AG04450 (cell line): ENCODE results near the gene LAMB2. TPM values are rescaled to one million over a fixed set of nuclear protein-coding genes. Genes with fewer than 3 reads are reported as not detected.

ENCODE experiments used
- CTCF ChIA-PET: fragments of 300-600, 350-600 bp; formaldehyde crosslinking; extraction: SDS; loops from one replicate; lab custom pipeline; 2022; ENCODE audit warnings: antibody characterized with exemption, inconsistent platforms; lab: Charles Lee
- POLR2A ChIA-PET: fragments of 350-600 bp; formaldehyde crosslinking; extraction: SDS; loops from one replicate; lab custom pipeline; 2021; ENCODE audit warnings: antibody characterized with exemption, inconsistent platforms; lab: Yijun Ruan, JAX
- DNase-seq: peaks from one replicate; pipeline ENCODE4 v3.0.0-alpha.2; 2011; ENCODE audit warnings: low read depth, low spot score
- H3K27ac ChIP-seq: one replicate; pipeline ENCODE4 v1.5.1; 2012; ENCODE audit warnings: low read depth, low read length, control low read depth
- H3K27me3 ChIP-seq: one replicate; pipeline ENCODE4 v1.6.0; 2012; ENCODE audit warnings: low read length; ENCODE audit not compliant: control insufficient read depth, insufficient read depth
- H3K4me3 ChIP-seq: 2 replicates; pipeline ENCODE4 v1.5.1; 2011; ENCODE audit warnings: mild to moderate bottlenecking, low read depth, low read length, control low read depth
- H3K9me3 ChIP-seq: 2 replicates; pipeline ENCODE4 v1.5.1; 2012; ENCODE audit warnings: low read length; ENCODE audit not compliant: control insufficient read depth, insufficient read depth
- polyA plus RNA-seq: library from polyadenylated mRNA; depleted of rRNA; stranded (reverse); fragments of >200 nt; gene quantifications from 2 replicates; pipeline ENCODE4 v1.2.3, GENCODE V29; 2011
- TF ChIP-seq, protein P1 (sequence below): IDR thresholded peaks from 2 replicates; pipeline ENCODE4 v1.5.1; 2011; ENCODE audit warnings: low read depth, low read length, control low read depth, inconsistent platforms

The LAMB2 gene
- polyA plus RNA-seq, 1 experiment = 470 TPM

DNA sequence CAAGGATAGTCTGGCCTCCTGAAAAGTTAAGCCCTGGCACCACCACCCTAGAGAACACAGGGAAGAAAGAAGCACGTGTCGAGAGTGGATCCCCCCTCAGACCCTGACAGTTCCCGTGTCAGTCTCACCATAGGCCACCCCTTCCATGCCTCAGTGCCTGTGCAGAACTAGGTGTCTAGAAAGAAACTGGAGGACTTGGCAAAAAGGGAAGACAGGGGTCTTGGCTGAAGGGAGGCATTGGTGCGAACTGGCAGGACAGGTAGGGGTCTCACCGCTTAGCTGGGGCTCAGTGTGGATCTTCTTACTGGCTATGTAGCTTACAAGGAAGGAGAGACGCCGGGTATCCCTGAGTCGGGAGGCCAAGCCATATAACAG lies 28.8 kb downstream of the LAMB2 start:
- ChIA-PET CTCF (interaction anchor here (0.9 kb wide), 1 partner anchor 10 kb away, joined by 4 read pairs; the partner anchor contains the start of gene QRICH1), POLR2A (interaction anchor here (0.5 to 2.9 kb wide), 3 partner anchors 10 to 239 kb away, joined by 7 to 20 read pairs (median 9); partner anchors contain the start of genes IMPDH2 and QRICH1)
- TF ChIP-seq, protein P1, sequence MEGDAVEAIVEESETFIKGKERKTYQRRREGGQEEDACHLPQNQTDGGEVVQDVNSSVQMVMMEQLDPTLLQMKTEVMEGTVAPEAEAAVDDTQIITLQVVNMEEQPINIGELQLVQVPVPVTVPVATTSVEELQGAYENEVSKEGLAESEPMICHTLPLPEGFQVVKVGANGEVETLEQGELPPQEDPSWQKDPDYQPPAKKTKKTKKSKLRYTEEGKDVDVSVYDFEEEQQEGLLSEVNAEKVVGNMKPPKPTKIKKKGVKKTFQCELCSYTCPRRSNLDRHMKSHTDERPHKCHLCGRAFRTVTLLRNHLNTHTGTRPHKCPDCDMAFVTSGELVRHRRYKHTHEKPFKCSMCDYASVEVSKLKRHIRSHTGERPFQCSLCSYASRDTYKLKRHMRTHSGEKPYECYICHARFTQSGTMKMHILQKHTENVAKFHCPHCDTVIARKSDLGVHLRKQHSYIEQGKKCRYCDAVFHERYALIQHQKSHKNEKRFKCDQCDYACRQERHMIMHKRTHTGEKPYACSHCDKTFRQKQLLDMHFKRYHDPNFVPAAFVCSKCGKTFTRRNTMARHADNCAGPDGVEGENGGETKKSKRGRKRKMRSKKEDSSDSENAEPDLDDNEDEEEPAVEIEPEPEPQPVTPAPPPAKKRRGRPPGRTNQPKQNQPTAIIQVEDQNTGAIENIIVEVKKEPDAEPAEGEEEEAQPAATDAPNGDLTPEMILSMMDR = no peak
- no peak for DNase-seq
- Histone ChIP-seq H3K27me3 (no peaks in the 10 kb centered on the region), H3K9me3 (peaks cover 6% of the 10 kb centered on the region; the same call in 1 of the 2 replicates), H3K27ac (peak overlapping the region; percentile 52), H3K4me3 (peak overlapping the region; percentile 87)

DNA sequence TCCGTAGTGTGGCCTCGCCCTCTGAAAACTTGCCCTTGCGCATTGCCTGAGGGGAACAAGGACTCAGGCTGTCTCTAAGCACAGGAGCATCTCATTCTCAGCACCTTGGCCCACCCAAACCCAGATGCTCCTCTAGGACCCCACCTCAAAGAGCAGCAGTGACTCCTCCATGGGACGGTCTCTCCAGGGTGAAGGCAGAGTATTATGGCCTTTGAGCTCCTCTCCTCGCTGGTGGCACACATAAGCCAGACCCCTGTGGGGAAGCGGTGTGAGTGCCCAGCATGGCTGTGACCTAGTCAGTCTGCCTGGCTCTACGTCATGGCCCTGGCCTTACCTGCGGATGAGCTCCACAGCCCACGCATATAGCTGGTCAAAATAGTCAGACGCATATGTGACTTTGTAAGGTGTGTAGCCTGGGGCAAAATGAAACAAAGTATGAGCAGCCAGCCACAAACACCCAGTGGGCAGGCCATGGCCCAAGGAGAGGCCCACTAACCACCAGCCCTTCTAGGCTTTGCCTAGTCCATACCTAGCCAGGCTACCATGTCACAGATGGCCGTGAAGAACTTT lies 32.7 kb downstream of the LAMB2 start:
- CTCF ChIA-PET = interaction anchor here (0.6 kb wide), 1 partner anchor 71 kb away, joined by 4 read pairs; the partner anchor contains the start of gene KLHDC8B
- Histone ChIP-seq H3K27ac (no peak overlapping the region), H3K9me3 (peaks cover 6% of the 10 kb centered on the region; the same call in 1 of the 2 replicates), H3K27me3 (no peaks in the 10 kb centered on the region), H3K4me3 (no peak overlapping the region)
- TF ChIP-seq, protein P1 = no peak
- DNase-seq = no peak
- POLR2A ChIA-PET = interaction anchor here (0.6 to 1.8 kb wide), 2 partner anchors 71 kb away, joined by 3 to 4 read pairs; partner anchors contain the start of genes IMPDH2 and KLHDC8B

- H3K27ac ChIP-seq = no peak overlapping the region
- no peaks in the 10 kb centered on the region for H3K27me3 ChIP-seq
- peaks cover 1% of the 10 kb centered on the region; the same call in 1 of the 2 replicates for H3K9me3 ChIP-seq
- ChIA-PET CTCF (no interaction called here), POLR2A (no interaction called here)
- no peak for DNase-seq
- H3K4me3 ChIP-seq = no peak overlapping the region
- TF ChIP-seq, protein P1 = no peak
These were observed 33.8 kb downstream of the LAMB2 start for GRCh38 chr3:49098910-49099630.

- Histone ChIP-seq H3K4me3 (no peak overlapping the region), H3K27me3 (no peaks in the 10 kb centered on the region), H3K27ac (no peak overlapping the region), H3K9me3 (no peaks in the 10 kb centered on the region; the same call in 1 of the 2 replicates)
- no peak for DNase-seq
- ChIA-PET CTCF (no interaction called here), POLR2A (no interaction called here)
- TF ChIP-seq, protein P1 = no peak
These were observed 34.4 kb downstream of the LAMB2 start for GRCh38 chr3:49098429-49098828.
